HEK293 (cell line): ENCODE measurements around the gene MALSU1.

ENCODE experiments used
- CTCF ChIA-PET: fragments of 350-600 bp; formaldehyde crosslinking; extraction: SDS; loops from one replicate; lab custom pipeline; 2021; ENCODE audit warnings: antibody characterized with exemption; lab: Yijun Ruan, JAX
- POLR2A ChIA-PET: fragments of 300-600 bp; formaldehyde crosslinking; extraction: SDS; loops from one replicate; lab custom pipeline; 2020; ENCODE audit warnings: antibody characterized with exemption, inconsistent platforms; lab: Yijun Ruan, JAX
- H3K27ac ChIP-seq: fragments of 200-500 bp; sonication (Bioruptor generic); 2 replicates; pipeline ENCODE4 v1.5.1; 2014; ENCODE audit warnings: low read depth, low read length, control low read depth, inconsistent platforms; ENCODE audit errors: extremely low read depth
- H3K36me3 ChIP-seq, 2 experiments: fragments of 200-500 bp in 1 of 2; sonication (Bioruptor generic) in 1 of 2; 1 replicate in 1 of 2; 2 replicates in 1 of 2; pipeline ENCODE4 v1.5.1; 2014 to 2017; ENCODE audit warnings: inconsistent platforms in 2 of 2, low read length in 2 of 2; ENCODE audit not compliant: control insufficient read depth in 2 of 2, insufficient read depth in 1 of 2
- H3K4me1 ChIP-seq: fragments of 200-500 bp; sonication (Bioruptor generic); 2 replicates; pipeline ENCODE4 v1.5.1; 2014; ENCODE audit warnings: mild to moderate bottlenecking, low read length, inconsistent platforms; ENCODE audit not compliant: control insufficient read depth, insufficient read depth
- H3K4me3 ChIP-seq: 2 replicates; pipeline ENCODE4 v1.5.1; 2011; ENCODE audit warnings: low read depth, mild to moderate bottlenecking, control low read depth, low read length, moderate library complexity
- H3K9me3 ChIP-seq: fragments of 200-500 bp; sonication (Bioruptor generic); 2 replicates; pipeline ENCODE4 v1.5.1; 2014; ENCODE audit warnings: low read depth, low read length, inconsistent platforms; ENCODE audit not compliant: control insufficient read depth, insufficient read depth
- REPIN1 ChIP-seq: fragments of 450-650 bp; formaldehyde crosslinking; IDR thresholded peaks from 2 replicates; pipeline ENCODE4 v1.5.1; 2017; ENCODE audit warnings: missing biosample characterization, missing genetic modification characterization, low read depth
- SP3 ChIP-seq: fragments of 450-650 bp; formaldehyde crosslinking; IDR thresholded peaks from 2 replicates; pipeline ENCODE4 v1.5.1; 2016; ENCODE audit warnings: missing biosample characterization, missing genetic modification characterization
- ZBTB48 ChIP-seq: fragments of 450-650 bp; formaldehyde crosslinking; IDR thresholded peaks from 2 replicates; pipeline ENCODE4 v1.5.1; 2016; ENCODE audit warnings: missing biosample characterization, missing genetic modification characterization
- ZNF132 ChIP-seq: fragments of 450-650 bp; formaldehyde crosslinking; IDR thresholded peaks from 2 replicates; pipeline ENCODE4 v1.5.1; 2017; ENCODE audit warnings: missing biosample characterization, missing genetic modification characterization, borderline replicate concordance
- ZNF274 ChIP-seq, 2 experiments: fragments of 200-500 bp in 1 of 2; fragments of 450-650 bp in 1 of 2; sonication (Bioruptor generic) in 1 of 2; formaldehyde crosslinking in 1 of 2; IDR thresholded peaks; 2 replicates each; pipeline versions ENCODE4 v1.5.1 to v1.6.1; 2014 to 2016; ENCODE audit warnings: borderline replicate concordance in 1 of 2, inconsistent platforms in 1 of 2, low read length in 1 of 2, missing biosample characterization in 1 of 2, missing genetic modification characterization in 1 of 2
- ZNF449 ChIP-seq: fragments of 450-650 bp; formaldehyde crosslinking; IDR thresholded peaks from 2 replicates; pipeline ENCODE4 v1.5.1; 2017; ENCODE audit warnings: missing biosample characterization, mild to moderate bottlenecking, missing genetic modification characterization, moderate library complexity
- ZNF501 ChIP-seq: fragments of 450-650 bp; formaldehyde crosslinking; IDR thresholded peaks from 2 replicates; pipeline ENCODE4 v1.5.1; 2016; ENCODE audit warnings: missing biosample characterization, missing genetic modification characterization
- ZNF548 ChIP-seq: fragments of 450-650 bp; formaldehyde crosslinking; IDR thresholded peaks from 2 replicates; pipeline ENCODE4 v1.5.1; 2016; ENCODE audit warnings: missing biosample characterization, missing genetic modification characterization
- ZNF561 ChIP-seq: fragments of 450-650 bp; IDR thresholded peaks from 2 replicates; pipeline ENCODE4 v1.5.1; 2018; ENCODE audit warnings: missing biosample characterization, missing genetic modification characterization, borderline replicate concordance
- ZNF596 ChIP-seq: fragments of 450-650 bp; IDR thresholded peaks from 2 replicates; pipeline ENCODE4 v1.5.0; 2018; ENCODE audit warnings: missing biosample characterization, mild to moderate bottlenecking, missing genetic modification characterization, moderate library complexity
- ZNF645 ChIP-seq: fragments of 450-650 bp; formaldehyde crosslinking; IDR thresholded peaks from 2 replicates; pipeline ENCODE4; 2016; ENCODE audit warnings: missing biosample characterization, missing genetic modification characterization
- ZNF677 ChIP-seq: fragments of 450-650 bp; IDR thresholded peaks from 2 replicates; pipeline ENCODE4 v1.5.0; 2018; ENCODE audit warnings: missing biosample characterization, mild to moderate bottlenecking, missing genetic modification characterization, moderate library complexity
- ZNF777 ChIP-seq: fragments of 450-650 bp; formaldehyde crosslinking; IDR thresholded peaks from 2 replicates; pipeline ENCODE4 v1.5.1; 2017; ENCODE audit warnings: missing biosample characterization, missing genetic modification characterization, borderline replicate concordance
- ZNF792 ChIP-seq: fragments of 450-650 bp; formaldehyde crosslinking; IDR thresholded peaks from 2 replicates; pipeline ENCODE4 v1.5.1; 2016; ENCODE audit warnings: missing biosample characterization, missing genetic modification characterization
- TF ChIP-seq, protein P1 (sequence below): fragments of 450-650 bp; formaldehyde crosslinking; IDR thresholded peaks from 2 replicates; pipeline ENCODE4 v1.5.1; 2017; ENCODE audit warnings: missing biosample characterization, missing genetic modification characterization

MALSU1 gene

DNA sequence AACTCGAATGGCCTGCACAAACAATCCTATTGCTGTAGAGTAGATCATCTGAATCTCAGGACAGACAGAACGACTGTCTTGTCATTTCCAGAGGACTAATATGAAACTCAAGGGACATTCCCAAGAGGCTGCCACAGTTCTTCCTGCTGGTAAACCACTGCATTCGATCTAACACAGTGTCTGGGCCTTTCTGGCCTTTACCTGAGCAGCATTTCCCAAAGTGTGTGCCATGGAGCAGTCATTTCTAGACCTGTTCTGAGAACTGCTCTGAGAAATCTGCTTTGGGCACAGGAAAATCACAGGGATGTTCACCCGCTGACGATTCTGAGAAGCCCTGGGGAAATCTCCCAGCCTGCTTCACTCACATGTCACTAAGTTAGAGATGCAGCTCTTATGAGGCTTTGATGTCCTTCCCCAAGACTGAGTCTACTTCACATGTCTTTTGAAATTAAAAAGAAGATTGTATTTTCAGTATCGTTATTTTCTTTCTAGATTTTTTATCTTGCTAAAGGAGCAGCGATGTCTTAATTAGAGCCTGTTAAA lies 34.2 kb upstream of the MALSU1 start:
- Histone ChIP-seq H3K27ac (no peak overlapping the region), H3K4me1 (no peaks in the 10 kb centered on the region), H3K4me3 (no peak overlapping the region), H3K36me3 (no peaks in the 10 kb centered on the region; a peak in 1 of 3 replicates), H3K9me3 (no peaks in the 10 kb centered on the region)
- POLR2A ChIA-PET, result no interaction called here
- TF ChIP-seq ZNF548 (tag by site-specific recombination) (no peak), ZNF777 (tag by site-specific recombination) (no peak), SP3 (tag by site-specific recombination) (no peak), ZNF792 (tag by site-specific recombination) (no peak), ZNF501 (tag by site-specific recombination) (no peak), ZNF596 (no peak)
- CTCF ChIA-PET, result interaction anchor here (1.0 to 7.6 kb wide), 5 partner anchors 7 to 447 kb away, joined by 3 to 92 read pairs (median 4); no protein-coding TSS in a partner anchor

DNA sequence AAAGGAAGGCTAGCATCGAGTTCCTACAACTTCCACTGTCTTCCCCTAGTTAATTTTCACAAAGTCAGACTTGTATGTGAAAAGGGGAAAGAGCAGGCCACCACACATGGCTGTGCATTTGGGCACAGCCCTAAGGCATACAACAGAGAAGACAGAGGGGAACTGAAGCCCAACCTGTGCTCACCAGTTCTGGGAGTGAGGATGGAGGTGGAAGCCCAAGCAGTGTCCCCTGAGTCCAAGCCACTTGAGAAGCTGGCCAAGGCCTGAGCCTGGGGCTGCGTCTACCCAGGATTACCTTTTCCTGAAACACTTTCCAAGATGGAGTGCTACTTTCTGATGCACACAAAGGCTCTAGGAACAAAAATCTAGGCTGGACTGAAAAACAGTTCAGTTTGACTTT lies 32.2 kb upstream of the MALSU1 start:
- no peaks in the 10 kb centered on the region; a peak in 1 of 3 replicates for H3K36me3 ChIP-seq
- no peak overlapping the region for H3K4me3 ChIP-seq
- H3K9me3 ChIP-seq, result no peaks in the 10 kb centered on the region
- ChIA-PET CTCF (no interaction called here), POLR2A (no interaction called here)
- no peak for TF ChIP-seq ZNF274 (IDR thresholded peaks at IDR 0.05; ENCODE audit: low read length)
- TF ChIP-seq ZNF274 (tag by site-specific recombination; IDR thresholded peaks at IDR 0.05; ENCODE audit: borderline replicate concordance), result no peak
- peak; percentile 60 for TF ChIP-seq ZNF449 (tag by site-specific recombination)
- H3K27ac ChIP-seq, result no peak overlapping the region
- no peaks in the 10 kb centered on the region for H3K4me1 ChIP-seq

DNA sequence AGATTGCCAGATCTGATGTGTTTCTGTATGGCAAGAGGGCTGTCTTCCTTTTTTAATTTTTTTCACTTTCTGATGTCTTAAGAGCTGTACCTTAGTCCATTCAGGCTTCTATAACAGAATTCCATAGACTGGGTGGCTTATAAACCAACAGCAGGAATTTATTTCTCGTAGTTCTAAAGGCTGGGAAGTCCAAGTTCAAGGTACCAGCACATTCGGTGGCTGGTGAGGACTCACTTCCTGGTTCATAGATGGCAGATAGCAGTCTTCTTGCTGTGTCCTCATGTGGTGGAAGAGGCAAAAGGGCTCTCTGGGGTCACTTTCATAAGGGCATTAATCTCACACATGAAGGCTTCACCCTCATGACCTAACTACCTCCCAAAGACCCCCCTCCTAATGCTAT lies 31.8 kb upstream of the MALSU1 start:
- Histone ChIP-seq H3K4me3 (no peak overlapping the region), H3K9me3 (no peaks in the 10 kb centered on the region), H3K36me3 (no peaks in the 10 kb centered on the region; a peak in 1 of 3 replicates), H3K4me1 (no peaks in the 10 kb centered on the region), H3K27ac (no peak overlapping the region)
- POLR2A ChIA-PET, result no interaction called here
- CTCF ChIA-PET, result no interaction called here
- TF ChIP-seq ZBTB48 (tag by site-specific recombination), result no peak
- no peak for TF ChIP-seq ZNF645 (tag by site-specific recombination)
- TF ChIP-seq ZNF501 (tag by site-specific recombination), result no peak
- no peak for TF ChIP-seq ZNF561 (tag by site-specific recombination)

- no peak for TF ChIP-seq ZNF132 (tag by site-specific recombination)
- TF ChIP-seq ZNF677 (tag by site-specific recombination), result no peak
- TF ChIP-seq, protein P1, sequence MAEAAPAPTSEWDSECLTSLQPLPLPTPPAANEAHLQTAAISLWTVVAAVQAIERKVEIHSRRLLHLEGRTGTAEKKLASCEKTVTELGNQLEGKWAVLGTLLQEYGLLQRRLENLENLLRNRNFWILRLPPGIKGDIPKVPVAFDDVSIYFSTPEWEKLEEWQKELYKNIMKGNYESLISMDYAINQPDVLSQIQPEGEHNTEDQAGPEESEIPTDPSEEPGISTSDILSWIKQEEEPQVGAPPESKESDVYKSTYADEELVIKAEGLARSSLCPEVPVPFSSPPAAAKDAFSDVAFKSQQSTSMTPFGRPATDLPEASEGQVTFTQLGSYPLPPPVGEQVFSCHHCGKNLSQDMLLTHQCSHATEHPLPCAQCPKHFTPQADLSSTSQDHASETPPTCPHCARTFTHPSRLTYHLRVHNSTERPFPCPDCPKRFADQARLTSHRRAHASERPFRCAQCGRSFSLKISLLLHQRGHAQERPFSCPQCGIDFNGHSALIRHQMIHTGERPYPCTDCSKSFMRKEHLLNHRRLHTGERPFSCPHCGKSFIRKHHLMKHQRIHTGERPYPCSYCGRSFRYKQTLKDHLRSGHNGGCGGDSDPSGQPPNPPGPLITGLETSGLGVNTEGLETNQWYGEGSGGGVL, result no peak
- TF ChIP-seq REPIN1 (tag by site-specific recombination), result no peak
- ChIA-PET POLR2A (no interaction called here), CTCF (interaction anchor here (0.6 to 7.3 kb wide), 4 partner anchors 7 to 227 kb away, joined by 3 to 92 read pairs (median 5); no protein-coding TSS in a partner anchor)
- no peak overlapping the region for H3K27ac ChIP-seq
- H3K9me3 ChIP-seq, result no peaks in the 10 kb centered on the region
- no peak overlapping the region for H3K4me3 ChIP-seq
- no peaks in the 10 kb centered on the region; a peak in 1 of 3 replicates for H3K36me3 ChIP-seq
- H3K4me1 ChIP-seq, result no peaks in the 10 kb centered on the region; the same call in 1 of the 2 replicates
Measured at GRCh38 chr7:23268167-23268566, 31.0 kb upstream of the MALSU1 start.
